NB4 (cell line): ENCODE measurements around the gene LRRC49.

ENCODE experiments used
- DNase-seq: peaks from one replicate; pipeline ENCODE4 v3.0.0; 2010; ENCODE audit warnings: low read depth
- H3K4me3 ChIP-seq: one replicate; pipeline ENCODE4 v1.5.1; 2011; ENCODE audit warnings: mild to moderate bottlenecking, low read depth, low read length, moderate library complexity
- CTCF ChIP-seq: IDR thresholded peaks from one replicate; pipeline ENCODE4 v1.5.1; 2012; ENCODE audit warnings: low read depth, low read length
- MAX ChIP-seq: IDR thresholded peaks from 2 replicates; pipeline ENCODE4 v1.6.1; 2011; ENCODE audit warnings: low read depth, low read length
- MYC ChIP-seq: IDR thresholded peaks from 2 replicates; pipeline ENCODE4 v1.6.1; 2011; ENCODE audit warnings: low read depth, low read length
- POLR2A ChIP-seq: IDR thresholded peaks from 2 replicates; pipeline ENCODE4 v1.6.1; 2011; ENCODE audit warnings: mild to moderate bottlenecking; ENCODE audit not compliant: insufficient read length; ENCODE audit errors: extremely low read depth

Gene LRRC49

GRCh38 chr15:70947351-70948335, 55.0 kb downstream of the LRRC49 start:
- DNase-seq: no peak
- no peak for TF ChIP-seq MAX
- no peak for TF ChIP-seq CTCF
- TF ChIP-seq POLR2A: no peak
- no peak for TF ChIP-seq MYC
- H3K4me3 ChIP-seq: no peak overlapping the region

- no peak for DNase-seq
- TF ChIP-seq POLR2A: no peak
- no peak for TF ChIP-seq CTCF
- no peak for TF ChIP-seq MYC
- no peak for TF ChIP-seq MAX
Observed at GRCh38 chr15:70950953-70951352, 58.3 kb downstream of the LRRC49 start.

GRCh38 chr15:70954171-70954570, 61.5 kb downstream of the LRRC49 start:
- H3K4me3 ChIP-seq: no peak overlapping the region
- TF ChIP-seq MYC: no peak
- no peak for TF ChIP-seq CTCF
- no peak for TF ChIP-seq POLR2A
- TF ChIP-seq MAX: no peak
- DNase-seq: no peak

More at GRCh38 chr15:70950953-70951352, 58.3 kb downstream of the LRRC49 start:
- H3K4me3 ChIP-seq: no peak overlapping the region

- no peak overlapping the region for H3K4me3 ChIP-seq
- no peak for DNase-seq
- no peak for TF ChIP-seq POLR2A
- no peak for TF ChIP-seq CTCF
Observed at GRCh38 chr15:70954733-70955132, 62.1 kb downstream of the LRRC49 start.

- no peak for DNase-seq
- TF ChIP-seq CTCF: no peak
- TF ChIP-seq MAX: no peak
- no peak for TF ChIP-seq MYC
- TF ChIP-seq POLR2A: no peak
- no peak overlapping the region for H3K4me3 ChIP-seq
Observed at GRCh38 chr15:70955151-70955550, 62.5 kb downstream of the LRRC49 start.
